Activated gamma-delta T cell treated with Interleukin-2 at 50 U/mL for 16 hours (primary cell): ENCODE results near the gene RASSF4.

ENCODE experiments used
- DNase-seq: peaks from one replicate; pipeline ENCODE4 v3.0.0-alpha.2; 2020

The RASSF4 gene

GRCh38 chr10:45015590-45015989 is 56.0 kb downstream of the RASSF4 start:
- DNase-seq, result no peak

- no peak for DNase-seq
Observed at GRCh38 chr10:45023426-45023825, 63.8 kb downstream of the RASSF4 start.

- DNase-seq, result no peak
Observed at GRCh38 chr10:45034301-45034700, 74.7 kb downstream of the RASSF4 start.

GRCh38 chr10:45035673-45036072 is 76.1 kb downstream of the RASSF4 start:
- DNase-seq, result no peak

- DNase-seq, result no peak
Observed at GRCh38 chr10:45040921-45041542, 81.4 kb downstream of the RASSF4 start.

- no peak for DNase-seq
Observed at GRCh38 chr10:45044290-45044689, 84.7 kb downstream of the RASSF4 start.
